ENCODE results near the gene WWOX.

The WWOX gene

GRCh38 chr16:78754713-78755112 is 655.3 kb downstream of the WWOX start:
- DNase-seq: no peak

- DNase-seq: no peak
Measured at GRCh38 chr16:78755751-78756661, 656.6 kb downstream of the WWOX start.

- DNase-seq: no peak
Measured at GRCh38 chr16:78759596-78759995, 660.1 kb downstream of the WWOX start.

GRCh38 chr16:78760611-78761010 is 661.2 kb downstream of the WWOX start:
- DNase-seq: no peak

GRCh38 chr16:78761427-78761826 is 662.0 kb downstream of the WWOX start:
- DNase-seq: no peak

GRCh38 chr16:78762222-78762621 is 662.8 kb downstream of the WWOX start:
- DNase-seq: no peak

- DNase-seq: no peak
Measured at GRCh38 chr16:78763821-78764440, 664.5 kb downstream of the WWOX start.

GRCh38 chr16:78764478-78764877 is 665.0 kb downstream of the WWOX start:
- no peak for DNase-seq

GRCh38 chr16:78768226-78768625 is 668.8 kb downstream of the WWOX start:
- DNase-seq: no peak

GRCh38 chr16:78768718-78769117 is 669.3 kb downstream of the WWOX start:
- DNase-seq: no peak

- no peak for DNase-seq
Measured at GRCh38 chr16:78770353-78771091, 671.1 kb downstream of the WWOX start.

- DNase-seq: no peak
Measured at GRCh38 chr16:78773291-78773702, 673.8 kb downstream of the WWOX start.

- DNase-seq: no peak
Measured at GRCh38 chr16:78773706-78774105, 674.3 kb downstream of the WWOX start.

GRCh38 chr16:78775161-78775561 is 675.7 kb downstream of the WWOX start:
- DNase-seq: no peak

- no peak for DNase-seq
Measured at GRCh38 chr16:78778101-78779004, 678.9 kb downstream of the WWOX start.

GRCh38 chr16:78780808-78781207 is 681.4 kb downstream of the WWOX start:
- no peak for DNase-seq

- no peak for DNase-seq
Measured at GRCh38 chr16:78782572-78782971, 683.1 kb downstream of the WWOX start.

GRCh38 chr16:78783570-78784079 is 684.2 kb downstream of the WWOX start:
- no peak for DNase-seq

- DNase-seq: no peak
Measured at GRCh38 chr16:78784771-78785170, 685.3 kb downstream of the WWOX start.

GRCh38 chr16:78785218-78785617 is 685.8 kb downstream of the WWOX start:
- DNase-seq: no peak

GRCh38 chr16:78786635-78787034 is 687.2 kb downstream of the WWOX start:
- no peak for DNase-seq

- DNase-seq: no peak
Measured at GRCh38 chr16:78788276-78788675, 688.8 kb downstream of the WWOX start.
